Urinary bladder (tissue), 4 donors: ENCODE data around the gene SEMA3C. TPM values are rescaled to one million over a fixed set of nuclear protein-coding genes. Genes with fewer than 3 reads are reported as not detected.
A peak's percentile ranks its signal among the peaks of the same experiment; 100 is the strongest.

Experiments used
- DNase-seq: peaks from one replicate; pipeline ENCODE4 v3.0.0-alpha.2; 2015; ENCODE audit errors: extremely low spot score
- H3K27ac ChIP-seq: one replicate; pipeline ENCODE4 v1.5.1; 2013; ENCODE audit warnings: low read depth, mild to moderate bottlenecking, moderate library complexity
- H3K36me3 ChIP-seq: one replicate; pipeline ENCODE4 v1.6.1; 2013; ENCODE audit warnings: mild to moderate bottlenecking, moderate library complexity; ENCODE audit not compliant: insufficient read depth
- H3K4me1 ChIP-seq: one replicate; pipeline ENCODE4 v1.6.1; 2013; ENCODE audit warnings: mild to moderate bottlenecking, moderate library complexity; ENCODE audit not compliant: insufficient read depth
- H3K4me3 ChIP-seq: one replicate; pipeline ENCODE4 v1.5.1; 2013; ENCODE audit warnings: low read depth, low read length
- WGBS: extraction: QIAGEN DNeasy Blood & Tissue Kit; methylation state at CpG from one replicate; pipeline ENCODE4 v1.1.7; 2013; 5-methylcytosine and 5-hydroxymethylcytosine counted together
- polyA plus RNA-seq: library from polyadenylated mRNA; stranded (reverse); fragments of 200-250 nt; gene quantifications from one replicate; pipeline ENCODE4 v1.2.3, GENCODE V29; 2013
- total RNA-seq: library from RNA; depleted of rRNA; stranded (reverse); fragments of >200 nt; gene quantifications from one replicate; pipeline ENCODE4 v1.2.3, GENCODE V29; 2014
- donor health status: healthy with polysubstance abuse.
- donor health status: healthy.

Gene SEMA3C
- total RNA-seq (570 TPM), polyA plus RNA-seq (62.3 TPM)

DNA sequence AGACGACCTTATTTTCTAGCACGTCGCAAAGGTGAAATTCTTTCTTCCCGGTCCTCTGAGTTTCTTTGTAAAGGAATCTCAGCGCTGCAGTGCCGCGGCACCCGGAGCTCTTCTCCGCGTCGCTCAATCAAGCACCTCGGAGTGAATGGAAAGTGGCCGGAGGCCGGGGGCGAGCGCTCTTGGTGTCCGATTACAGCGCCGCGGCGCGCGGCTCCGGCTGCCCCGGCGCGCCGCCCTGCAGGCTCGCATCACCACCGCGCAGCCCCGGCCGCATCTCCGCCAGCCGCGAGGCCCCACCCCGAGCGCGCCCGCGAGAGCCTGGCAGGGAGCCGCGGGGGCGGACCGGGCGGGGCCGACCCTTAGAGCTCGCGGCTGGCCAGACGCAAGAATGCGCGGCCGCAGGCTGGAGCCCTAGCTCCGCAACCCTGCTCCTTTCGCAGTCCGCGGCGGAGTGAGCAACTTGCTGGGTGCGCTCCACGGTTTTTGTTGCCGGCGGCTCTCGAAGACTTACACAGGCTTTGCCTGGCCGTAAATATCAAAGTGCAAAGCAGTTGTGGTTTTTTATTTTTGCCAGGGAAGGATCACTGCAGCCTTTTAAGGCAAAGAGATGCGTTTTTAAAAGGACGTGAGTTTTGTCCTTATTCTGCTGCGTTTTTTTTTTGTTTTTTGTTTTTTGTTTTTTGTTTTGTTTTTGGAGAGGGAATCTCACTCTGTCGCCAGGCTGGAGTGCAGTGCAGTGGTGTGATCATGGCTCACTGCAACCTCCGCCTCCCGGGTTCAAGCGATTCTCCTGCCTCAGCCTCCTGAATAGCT is at the start of gene SEMA3C:
Gene SEMA3C, minus strand, starts transcription at position 143 of the 813 bp plus-strand sequence. CDS start 2,270 bp downstream, outside the sequence.
- Histone ChIP-seq H3K27ac (peak within 1 kb of the TSS; percentile 67), H3K4me1 (no peaks in the 10 kb centered on the region), H3K36me3 (no peaks in the 10 kb centered on the region), H3K4me3 (peak within 1 kb of the TSS; percentile 53)
- 3% methylated on average over 71 of the region's 71 CpGs for WGBS
- DNase-seq, result peak; percentile 60

DNA sequence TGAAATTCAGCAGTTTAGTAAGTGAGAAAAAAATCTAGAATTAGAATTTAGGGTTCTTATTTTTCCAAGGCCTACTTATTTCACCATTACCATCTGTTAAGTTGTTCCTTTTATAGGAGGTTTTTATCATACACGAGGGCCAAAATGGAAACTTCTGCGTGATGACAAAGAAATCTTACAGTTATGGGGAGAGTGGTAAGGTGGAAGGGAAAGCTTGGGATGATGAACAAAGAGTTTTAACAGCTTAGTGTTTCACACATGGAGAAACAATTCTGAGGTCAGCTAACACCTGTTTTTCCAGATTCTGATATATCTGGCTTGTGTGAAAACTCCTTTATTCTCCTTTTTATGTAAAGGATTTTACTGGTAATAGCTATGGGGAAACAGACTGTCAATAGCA is 49.8 kb upstream of the SEMA3C start:
- Histone ChIP-seq H3K36me3 (no peaks in the 10 kb centered on the region), H3K4me3 (no peak overlapping the region), H3K4me1 (no peaks in the 10 kb centered on the region), H3K27ac (no peak overlapping the region)
- DNase-seq, result no peak
- 86% methylated on average over 2 of the region's 2 CpGs for WGBS

DNA sequence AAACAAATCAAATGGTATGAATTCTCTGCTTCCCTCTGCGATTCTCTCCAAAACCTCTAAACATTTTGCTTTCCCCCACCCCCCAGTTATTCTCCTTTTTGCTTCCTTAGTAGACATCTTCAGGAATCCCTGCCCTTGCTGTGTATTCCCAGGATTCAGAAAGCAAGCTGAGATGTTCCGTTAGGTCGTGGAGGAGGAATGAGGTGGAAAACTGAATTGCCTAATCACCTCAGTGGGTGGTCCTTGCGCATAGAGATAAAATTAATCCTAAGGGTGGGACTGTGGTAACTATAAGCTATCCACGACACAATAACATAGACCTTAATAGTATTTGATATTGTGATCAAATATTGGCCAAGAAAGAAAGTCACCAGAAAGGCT is 49.1 kb upstream of the SEMA3C start:
- Histone ChIP-seq H3K36me3 (no peaks in the 10 kb centered on the region), H3K27ac (no peak overlapping the region), H3K4me1 (no peaks in the 10 kb centered on the region), H3K4me3 (no peak overlapping the region)
- DNase-seq, result no peak
- WGBS, result 66% methylated on average over 5 of the region's 5 CpGs

DNA sequence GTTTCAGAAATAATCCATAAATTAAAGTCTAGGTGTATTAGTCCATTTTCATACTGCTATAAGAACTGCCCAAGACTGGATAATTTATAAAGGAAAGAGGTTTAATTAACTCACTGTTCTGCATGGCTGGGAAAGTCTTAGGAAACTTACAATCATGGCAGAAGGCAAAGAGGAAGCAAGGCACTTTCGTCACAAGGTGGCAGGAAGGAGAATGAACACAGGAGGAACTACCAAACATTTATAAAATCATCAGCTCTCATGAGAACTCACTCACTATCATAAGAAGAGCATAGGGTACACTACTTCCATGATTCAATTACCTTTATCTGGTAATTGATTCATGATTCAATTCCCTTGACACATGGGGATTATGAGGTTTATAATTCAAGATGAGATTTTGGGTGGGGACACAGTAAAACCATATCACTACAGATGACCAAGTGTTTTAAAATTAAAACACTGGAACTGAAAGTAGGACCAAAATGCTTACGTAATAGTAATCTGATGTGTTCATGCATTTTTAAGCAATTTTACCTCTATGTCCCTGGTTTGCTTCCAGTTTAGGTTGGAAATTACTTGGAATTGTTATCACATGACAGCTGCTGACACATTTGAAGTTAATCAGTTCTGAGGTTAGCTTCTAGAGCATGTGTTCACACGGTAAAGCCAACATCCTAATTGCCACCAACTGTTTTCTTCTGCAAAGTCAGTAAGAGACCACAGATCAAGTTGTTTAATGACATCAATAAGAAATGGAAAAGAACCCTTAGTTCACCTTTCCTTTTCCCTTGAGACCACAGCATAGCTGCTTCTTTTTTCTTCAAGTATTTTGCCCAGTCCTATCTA is 48.4 kb upstream of the SEMA3C start:
- Histone ChIP-seq H3K4me1 (no peaks in the 10 kb centered on the region), H3K36me3 (no peaks in the 10 kb centered on the region), H3K27ac (no peak overlapping the region), H3K4me3 (no peak overlapping the region)
- DNase-seq, result no peak
- 82% methylated on average over 3 of the region's 3 CpGs for WGBS

DNA sequence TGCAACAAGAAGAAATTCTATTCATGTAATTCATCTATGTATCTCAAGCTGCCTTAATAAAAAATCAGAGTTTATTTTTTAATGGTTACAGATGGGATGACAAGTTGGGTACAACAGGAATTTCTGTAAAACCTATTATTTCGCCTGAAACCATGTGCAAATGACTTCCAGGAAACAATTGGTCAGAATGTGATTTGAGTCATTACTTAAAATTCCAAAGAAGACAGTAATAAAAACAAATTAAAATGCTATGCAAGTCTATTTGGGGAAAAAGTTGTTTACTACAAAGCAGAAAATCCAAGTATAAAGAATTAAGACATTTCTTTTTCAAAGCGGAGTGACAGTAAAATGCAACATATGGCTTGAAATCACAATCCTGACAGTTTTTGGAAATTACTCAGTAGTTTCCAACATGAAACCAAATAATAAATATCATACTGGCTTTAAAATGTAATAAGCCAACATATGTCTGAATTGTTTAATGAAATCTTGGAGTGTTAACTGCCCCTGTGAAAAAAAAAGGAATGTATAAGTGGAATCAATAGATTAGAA is 41.5 kb upstream of the SEMA3C start:
- Histone ChIP-seq H3K4me1 (no peaks in the 10 kb centered on the region), H3K27ac (no peak overlapping the region), H3K36me3 (no peaks in the 10 kb centered on the region), H3K4me3 (no peak overlapping the region)
- DNase-seq, result no peak
- WGBS, result 85% methylated on average over 2 of the region's 2 CpGs

DNA sequence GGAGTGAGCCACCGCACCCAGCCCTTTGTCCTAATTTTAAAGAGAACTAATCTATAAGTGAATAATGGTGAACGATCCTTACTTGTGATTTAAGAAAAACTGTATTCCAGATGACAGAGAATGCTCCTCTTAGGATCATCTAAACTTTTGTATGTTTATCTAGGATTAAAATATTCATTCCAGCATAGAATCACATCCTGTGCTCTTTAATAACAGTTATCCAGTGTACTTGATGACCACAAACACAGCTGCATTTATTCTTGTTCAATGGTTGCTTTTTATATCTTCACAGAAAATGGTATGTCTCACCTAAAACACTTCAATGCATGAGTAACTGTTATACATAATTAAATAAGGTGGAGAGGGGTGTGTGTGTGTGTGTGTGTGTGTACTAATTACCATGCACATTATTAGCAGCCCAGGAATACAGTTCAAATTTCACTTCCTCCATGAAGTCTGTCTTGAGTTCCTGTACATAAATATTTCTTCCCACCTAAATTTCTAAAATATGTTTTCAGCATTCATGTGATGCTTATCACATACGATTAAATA is 38.5 kb upstream of the SEMA3C start:
- Histone ChIP-seq H3K4me1 (no peaks in the 10 kb centered on the region), H3K27ac (no peak overlapping the region), H3K4me3 (no peak overlapping the region), H3K36me3 (no peaks in the 10 kb centered on the region)
- DNase-seq, result no peak
- 88% methylated on average over 3 of the region's 3 CpGs for WGBS

DNA sequence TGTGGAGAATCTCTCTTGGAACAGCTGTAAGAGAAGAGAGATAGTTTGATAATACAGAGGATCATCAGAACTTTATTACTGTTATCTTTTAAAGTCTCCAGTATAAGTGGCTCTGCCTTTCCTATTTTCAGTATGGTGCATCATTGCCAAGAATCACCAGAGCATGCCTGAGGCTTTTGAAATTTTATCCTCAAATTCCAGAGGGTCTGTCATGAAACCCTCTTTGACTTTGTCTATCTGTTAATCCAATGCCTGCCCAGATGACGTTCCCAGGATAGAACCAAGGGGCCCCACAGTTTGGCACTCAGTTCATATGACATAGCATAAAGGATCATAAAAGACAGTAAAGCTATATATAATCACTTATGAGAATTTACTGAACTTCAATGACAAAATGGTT is 35.3 kb upstream of the SEMA3C start:
- Histone ChIP-seq H3K27ac (no peak overlapping the region), H3K4me1 (no peaks in the 10 kb centered on the region), H3K36me3 (no peaks in the 10 kb centered on the region), H3K4me3 (no peak overlapping the region)
- no peak for DNase-seq
- 47% methylated on average over 1 of the region's 1 CpG for WGBS

DNA sequence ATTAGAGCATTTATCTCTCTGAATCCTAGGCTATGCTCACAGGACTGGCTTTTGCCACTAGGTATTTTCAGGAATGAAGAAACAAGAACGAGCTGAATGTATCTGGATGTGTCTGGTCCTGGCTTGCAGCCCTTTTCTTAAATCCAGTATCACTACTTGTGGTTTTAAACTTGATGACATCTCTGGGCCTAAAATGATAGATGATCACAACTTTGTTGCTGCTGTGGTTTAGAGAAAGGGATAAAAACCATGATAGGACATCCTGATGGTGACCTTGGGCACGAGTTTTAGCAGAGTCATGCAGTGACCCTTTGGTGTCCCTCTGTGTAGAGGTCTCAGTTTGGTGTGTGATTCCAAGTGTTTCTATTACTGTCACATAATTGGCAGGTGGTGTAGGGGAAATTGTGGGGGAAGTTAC is 31.7 kb upstream of the SEMA3C start:
- 35% methylated on average over 2 of the region's 2 CpGs for WGBS
- Histone ChIP-seq H3K4me3 (no peak overlapping the region), H3K36me3 (no peaks in the 10 kb centered on the region), H3K4me1 (no peaks in the 10 kb centered on the region), H3K27ac (no peak overlapping the region)
- DNase-seq, result no peak

DNA sequence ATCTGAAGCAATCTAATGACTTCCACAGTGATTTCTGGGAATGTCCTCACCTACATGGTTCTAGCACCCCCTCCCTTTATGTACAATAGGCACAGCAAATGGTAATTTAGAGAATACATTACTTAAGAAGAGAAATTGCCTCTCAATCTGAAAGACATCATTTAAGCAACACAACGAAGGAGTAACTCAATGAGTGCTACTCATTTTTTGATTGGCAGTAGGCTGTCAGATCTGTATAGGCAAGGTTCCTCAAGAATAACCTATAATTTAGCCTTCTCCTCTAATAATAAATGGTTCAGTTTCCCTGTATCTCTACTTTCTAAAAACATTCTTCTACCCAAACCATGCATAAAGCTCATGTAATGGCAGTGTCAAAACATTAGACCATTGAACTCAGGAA is 30.6 kb upstream of the SEMA3C start:
- WGBS, result 93% methylated on average over 1 of the region's 1 CpG

DNA sequence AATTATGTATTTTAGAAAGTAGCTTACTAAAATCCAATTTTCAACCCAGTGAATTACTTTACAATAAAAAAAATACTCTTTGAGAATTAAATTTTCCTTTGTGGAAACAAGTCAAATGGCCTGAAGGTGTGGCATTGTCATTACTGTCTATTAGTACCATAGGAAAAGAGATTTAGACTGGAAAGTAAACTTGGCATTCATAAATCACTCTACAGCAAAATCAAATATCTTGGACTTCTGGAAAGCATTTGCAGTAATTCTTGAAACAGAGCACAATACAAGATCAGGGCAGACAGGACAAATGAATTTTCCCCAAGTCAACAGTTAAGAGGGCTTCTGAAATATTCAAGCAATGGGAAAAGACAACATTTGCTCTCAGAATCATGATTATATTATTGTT is 28.0 kb upstream of the SEMA3C start:
- H3K27ac ChIP-seq, result no peak overlapping the region
- H3K4me3 ChIP-seq, result no peak overlapping the region
- no peaks in the 10 kb centered on the region for H3K36me3 ChIP-seq
- no peaks in the 10 kb centered on the region for H3K4me1 ChIP-seq
- no peak for DNase-seq

More for the DNA sequence above, 30.6 kb upstream of the SEMA3C start:
- Histone ChIP-seq H3K36me3 (no peaks in the 10 kb centered on the region), H3K4me3 (no peak overlapping the region), H3K4me1 (no peaks in the 10 kb centered on the region), H3K27ac (no peak overlapping the region)
- no peak for DNase-seq

DNA sequence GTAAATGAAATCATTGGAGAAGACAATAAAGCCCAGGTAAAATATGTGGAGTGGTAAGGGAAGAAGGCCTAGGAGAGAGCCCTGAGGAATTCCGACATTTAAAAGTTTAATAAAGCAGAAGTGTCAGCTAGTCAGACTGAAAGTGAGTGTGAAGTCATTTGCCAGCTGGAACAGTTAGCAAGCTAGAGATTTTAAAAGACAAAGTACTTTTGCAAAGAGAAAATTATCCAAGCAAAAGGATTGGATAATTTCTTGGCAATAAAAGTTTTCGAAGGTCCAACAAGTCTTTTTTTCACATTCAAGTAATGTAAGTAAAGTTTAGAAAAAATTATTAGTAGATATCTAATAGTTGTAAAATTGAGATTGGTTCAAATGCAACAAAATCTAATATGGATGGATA is 27.1 kb upstream of the SEMA3C start:
- Histone ChIP-seq H3K4me1 (no peaks in the 10 kb centered on the region), H3K27ac (no peak overlapping the region), H3K36me3 (no peaks in the 10 kb centered on the region), H3K4me3 (no peak overlapping the region)
- DNase-seq, result no peak
- 59% methylated on average over 2 of the region's 2 CpGs for WGBS

DNA sequence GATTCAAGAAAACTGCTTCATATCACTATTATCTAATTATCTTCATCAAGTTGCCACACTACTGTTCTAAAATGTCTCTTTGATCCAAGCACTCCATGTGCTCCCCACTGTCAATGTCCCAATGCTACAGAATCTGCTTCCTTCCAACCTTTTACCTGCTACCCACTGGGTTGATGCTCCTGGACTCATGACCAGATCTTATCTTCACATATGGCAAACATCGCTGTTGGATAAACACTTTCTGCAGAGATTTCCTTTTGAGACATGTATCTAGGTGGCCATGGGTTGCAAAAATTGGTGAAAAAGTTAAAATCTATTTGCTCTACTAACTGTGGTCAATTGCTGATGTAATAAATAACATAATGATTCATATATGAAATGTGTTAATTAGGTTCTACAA is 24.5 kb upstream of the SEMA3C start:
- H3K27ac ChIP-seq, result no peak overlapping the region
- H3K36me3 ChIP-seq, result no peaks in the 10 kb centered on the region
- no peak overlapping the region for H3K4me3 ChIP-seq
- no peaks in the 10 kb centered on the region for H3K4me1 ChIP-seq
- 96% methylated on average over 1 of the region's 1 CpG for WGBS
- no peak for DNase-seq

DNA sequence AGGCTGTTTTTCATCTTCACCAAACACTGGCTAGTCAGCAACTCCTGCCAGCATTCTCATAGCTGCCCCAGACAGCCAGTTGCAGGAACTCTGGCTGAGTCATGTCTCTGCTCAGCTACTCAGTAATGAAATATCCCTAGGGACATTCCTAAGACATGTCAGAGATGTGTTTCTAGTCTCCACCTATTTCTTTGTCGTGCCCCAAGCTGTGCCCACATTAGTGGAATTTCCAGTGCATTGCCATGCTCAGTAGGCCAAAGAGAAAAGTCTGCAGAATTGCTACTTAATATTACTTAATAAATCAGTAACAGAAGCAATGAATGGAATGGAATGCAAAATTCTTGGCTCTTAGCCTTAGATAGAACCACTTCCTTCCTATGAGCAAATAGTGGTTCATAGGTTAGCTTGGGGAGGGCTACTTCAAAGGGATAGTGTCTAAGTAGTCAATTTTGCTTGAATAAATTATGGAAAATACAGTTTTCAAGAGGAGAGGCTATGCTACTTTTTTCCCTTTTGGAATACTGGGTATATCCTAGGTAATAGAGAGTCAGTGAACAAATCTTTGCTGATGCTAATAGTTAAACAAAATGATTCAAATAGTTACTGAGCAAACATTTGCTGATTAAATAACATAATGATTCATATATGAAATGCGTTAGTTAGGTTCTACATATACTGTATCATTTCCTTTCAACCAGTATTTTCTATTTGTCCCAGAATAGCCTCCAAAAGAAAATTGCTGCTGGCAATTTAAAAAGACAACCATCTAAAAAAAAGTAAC is 23.6 kb upstream of the SEMA3C start:
- 46% methylated on average over 2 of the region's 2 CpGs for whole genome bisulfite sequencing
- Histone ChIP-seq H3K36me3 (no peaks in the 10 kb centered on the region), H3K4me3 (no peak overlapping the region), H3K4me1 (no peaks in the 10 kb centered on the region), H3K27ac (no peak overlapping the region)
- DNase-seq, result no peak
